NCI-H524 treated with DMSO at 0.1 percent for 48 hours (cell line): ENCODE measurements around the gene TRAPPC2L.

Source experiments
- DNase-seq: peaks from one replicate; lab custom pipeline; 2025; lab: John Stamatoyannopoulos, UW

TRAPPC2L gene

DNA sequence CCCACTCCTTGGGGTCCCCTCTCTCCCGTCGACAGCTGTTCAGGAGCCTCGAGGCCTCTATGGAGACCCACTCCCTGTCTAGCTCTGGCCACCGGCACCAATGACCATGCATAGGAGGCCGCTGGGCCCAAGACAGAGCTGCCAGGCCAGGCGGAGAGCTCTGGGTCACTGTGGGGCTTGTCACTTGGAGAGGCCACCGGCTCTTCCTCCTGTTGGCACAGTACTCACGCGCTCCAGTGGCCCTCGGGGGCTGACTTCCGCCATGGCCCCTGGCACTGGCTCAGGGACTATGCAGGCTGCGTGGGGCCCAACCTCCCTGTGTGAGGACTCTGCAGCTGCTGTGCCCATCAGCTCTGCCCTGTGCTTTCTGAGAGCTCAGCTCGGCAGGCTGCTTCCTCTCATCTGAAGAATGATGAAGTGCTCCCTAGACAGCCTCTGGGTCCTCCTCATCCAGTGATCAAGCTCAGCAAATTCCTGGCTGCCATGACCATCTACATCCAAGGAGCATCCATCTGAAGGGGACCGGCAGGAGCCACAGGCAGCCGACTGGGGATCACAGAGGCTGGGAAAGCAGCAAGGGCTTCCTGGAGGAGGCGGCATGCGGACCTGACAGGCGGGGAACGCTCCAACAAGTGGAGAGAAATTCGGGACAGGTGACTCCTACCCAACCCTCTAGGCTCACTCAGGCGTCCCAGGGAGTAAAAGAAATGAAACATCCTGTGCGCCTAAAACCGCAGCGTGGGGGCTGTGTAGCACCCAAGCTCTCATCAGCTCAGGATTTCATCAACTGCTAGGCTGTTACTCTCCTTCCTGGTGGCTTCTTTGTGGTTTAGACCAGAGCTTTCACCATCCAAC, 17.0 kb upstream of the TRAPPC2L start:
- no peak for DNase-seq

DNA sequence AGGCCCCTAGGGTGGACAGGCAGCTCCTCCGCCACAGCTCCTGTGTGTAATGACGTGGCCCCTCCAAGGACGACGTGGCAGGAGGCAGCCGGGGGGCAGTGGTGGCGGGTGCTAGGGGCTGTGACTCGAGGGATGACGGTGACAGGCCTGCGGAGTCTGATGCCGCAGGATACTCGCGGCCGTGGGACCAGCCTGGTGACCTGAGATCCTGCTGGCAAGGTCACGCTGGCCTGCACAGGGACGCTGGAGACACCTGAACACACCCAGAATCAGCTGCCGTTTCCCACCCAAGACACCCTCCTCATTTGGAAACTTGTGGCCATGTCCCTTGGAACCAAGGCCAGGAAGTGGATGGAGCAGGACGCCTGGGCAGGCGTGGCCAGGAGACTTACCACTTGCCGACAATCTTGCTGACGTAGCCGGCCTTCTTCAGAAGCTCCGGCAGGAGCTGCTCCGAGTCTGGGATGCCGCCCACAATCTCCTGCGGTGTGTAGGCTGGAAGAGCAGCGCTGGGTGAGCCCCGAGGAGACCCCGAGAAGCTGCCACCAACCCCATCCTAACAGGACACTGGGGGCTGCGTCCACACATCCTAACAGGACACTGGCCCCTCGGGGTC, 16.2 kb upstream of the TRAPPC2L start:
- no peak for DNase-seq

DNA sequence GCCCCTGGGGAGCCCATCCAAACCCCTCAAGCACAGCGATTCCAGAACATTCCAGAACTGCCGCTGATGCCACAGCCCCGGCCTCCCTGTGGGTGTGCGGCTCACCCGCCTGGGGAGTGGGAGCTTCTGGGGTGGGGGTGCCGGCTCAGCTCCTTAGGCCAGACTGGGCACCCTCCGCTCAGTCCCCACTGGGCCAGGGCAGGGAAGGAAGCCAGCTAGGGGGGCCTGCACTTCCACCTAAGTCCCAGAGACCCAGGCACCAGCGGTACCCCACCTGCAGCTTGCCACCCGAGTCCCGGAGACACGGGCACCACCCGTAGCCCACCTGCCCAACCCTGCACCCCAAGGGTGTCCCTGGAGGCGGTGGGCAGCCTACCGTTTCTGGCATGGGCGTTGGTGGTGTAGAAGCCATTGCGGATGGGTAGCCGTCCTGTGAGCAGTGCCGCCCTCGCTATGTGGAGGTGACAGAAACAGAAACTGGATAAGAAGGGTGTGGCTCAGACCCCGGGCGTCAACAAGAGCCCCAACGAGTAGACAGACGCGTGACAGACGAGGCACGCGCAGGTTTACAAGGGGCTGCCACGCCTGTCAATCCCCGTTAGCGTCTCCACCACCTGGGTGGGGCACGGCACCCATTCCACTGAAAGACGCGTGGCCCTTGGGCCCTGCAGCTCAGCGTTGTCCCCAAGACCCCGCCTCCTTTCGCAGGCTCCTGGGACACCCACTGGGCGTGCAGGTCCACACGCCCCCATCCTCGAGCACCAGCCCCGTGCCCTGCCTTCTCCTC, 15.2 kb upstream of the TRAPPC2L start:
- no peak for DNase-seq

DNA sequence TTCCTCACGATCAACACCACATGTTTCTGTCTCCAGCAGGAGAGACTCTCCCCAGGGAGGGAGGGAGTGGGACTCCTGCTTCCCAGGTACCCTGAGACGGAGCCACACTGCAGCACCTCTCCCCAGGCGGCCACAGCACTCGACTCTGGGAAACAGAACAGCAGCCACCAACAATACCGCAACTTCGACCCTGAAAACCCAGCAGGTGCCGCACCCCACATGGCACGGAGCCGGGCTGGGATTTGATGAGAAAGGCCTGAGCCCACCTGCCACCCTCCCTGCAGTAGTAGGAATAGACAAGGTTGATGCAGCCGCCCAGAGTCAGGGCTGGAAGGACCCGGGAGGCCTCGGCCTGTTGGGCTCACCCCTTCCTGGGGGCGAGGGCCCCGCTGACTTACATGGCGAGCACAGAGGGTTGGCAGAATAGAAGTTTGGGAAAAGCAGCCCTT, 14.6 kb upstream of the TRAPPC2L start:
- no peak for DNase-seq

DNA sequence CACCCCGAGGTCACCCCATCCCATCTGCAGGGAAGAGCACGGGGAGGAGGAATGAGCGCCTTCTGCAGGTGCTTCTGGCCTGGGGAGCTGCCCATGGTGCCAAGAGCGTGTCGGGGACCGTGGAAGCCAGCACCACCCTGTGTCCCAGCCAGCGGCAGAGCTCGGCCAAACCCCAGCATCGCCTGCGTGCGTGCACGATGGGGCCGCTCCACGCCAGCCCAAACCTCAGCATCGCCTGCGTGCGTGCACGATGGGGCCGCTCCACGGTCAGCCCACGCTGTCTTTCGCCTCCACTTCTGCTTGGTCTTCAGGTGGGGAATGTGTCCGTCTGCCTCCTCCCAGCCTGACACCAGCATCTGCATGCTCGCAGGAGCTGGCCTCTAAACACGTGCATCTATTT, 14.1 kb upstream of the TRAPPC2L start:
- no peak for DNase-seq

DNA sequence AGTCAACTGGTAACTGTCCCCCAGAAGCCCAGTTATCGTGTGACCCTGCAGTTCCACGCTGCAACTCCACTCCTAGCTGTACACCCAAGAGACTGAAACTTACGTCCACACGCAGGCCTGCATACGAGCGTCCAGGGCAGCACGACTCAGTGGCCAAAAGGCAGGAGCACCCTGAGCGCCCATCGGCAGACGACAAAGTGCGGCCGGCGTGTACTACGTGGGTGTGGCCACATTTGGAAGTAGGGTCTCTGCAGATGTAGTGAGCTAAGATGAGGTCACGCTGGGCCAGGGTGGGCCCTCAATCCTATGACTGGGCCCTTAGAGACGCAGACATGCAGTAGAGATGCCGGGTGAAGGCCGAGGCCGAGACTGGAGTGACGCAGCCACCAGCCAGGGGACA, 13.7 kb upstream of the TRAPPC2L start:
- no peak for DNase-seq

DNA sequence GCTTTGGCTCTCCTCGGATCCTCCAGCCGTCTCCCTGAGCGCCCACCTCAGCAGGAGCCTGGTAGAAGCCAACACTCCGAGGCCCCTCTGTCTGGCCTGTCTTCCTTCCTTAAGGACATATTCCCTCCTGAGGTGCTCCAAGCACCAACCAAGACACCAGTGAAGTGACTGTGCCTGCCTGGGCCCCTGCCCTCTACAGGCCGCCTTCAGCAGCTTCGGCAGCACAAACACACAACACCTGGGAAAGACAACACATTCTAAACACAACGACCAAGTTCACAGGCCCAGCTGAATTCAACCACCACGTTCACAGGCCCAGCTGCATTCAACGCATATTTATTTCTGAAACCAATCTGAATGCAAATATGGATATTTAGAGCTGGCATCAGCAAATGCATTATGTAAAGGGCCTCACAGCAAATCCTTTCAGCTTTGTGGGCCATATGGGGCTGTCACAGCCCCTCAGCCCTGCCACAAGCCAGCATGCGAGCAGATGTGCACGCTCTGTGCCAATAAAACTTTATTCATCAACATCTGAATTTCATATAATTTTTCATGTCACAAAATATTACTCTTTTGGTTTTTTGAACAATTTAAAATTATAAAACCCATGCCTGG, 12.4 kb upstream of the TRAPPC2L start:
- no peak for DNase-seq

DNA sequence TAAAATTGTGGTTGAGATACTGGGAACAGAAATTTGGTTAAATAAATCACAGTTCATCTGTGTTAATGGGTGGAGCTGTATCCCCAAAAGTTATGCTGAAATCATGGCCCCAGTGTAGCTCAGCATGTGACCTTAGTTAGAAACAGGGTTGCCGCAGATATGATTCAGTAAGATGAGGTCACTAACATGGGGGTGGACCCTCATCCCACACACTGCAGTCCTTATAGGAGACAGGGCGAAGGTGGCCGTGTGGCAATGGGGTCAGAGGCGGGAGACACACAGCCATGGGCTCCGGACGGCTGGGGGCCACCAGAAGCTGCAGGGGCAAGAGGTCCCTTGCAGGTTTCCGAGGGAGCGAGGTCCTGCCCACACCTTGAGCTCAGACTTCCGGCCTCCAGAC, 10.8 kb upstream of the TRAPPC2L start:
- DNase-seq, result no peak

DNA sequence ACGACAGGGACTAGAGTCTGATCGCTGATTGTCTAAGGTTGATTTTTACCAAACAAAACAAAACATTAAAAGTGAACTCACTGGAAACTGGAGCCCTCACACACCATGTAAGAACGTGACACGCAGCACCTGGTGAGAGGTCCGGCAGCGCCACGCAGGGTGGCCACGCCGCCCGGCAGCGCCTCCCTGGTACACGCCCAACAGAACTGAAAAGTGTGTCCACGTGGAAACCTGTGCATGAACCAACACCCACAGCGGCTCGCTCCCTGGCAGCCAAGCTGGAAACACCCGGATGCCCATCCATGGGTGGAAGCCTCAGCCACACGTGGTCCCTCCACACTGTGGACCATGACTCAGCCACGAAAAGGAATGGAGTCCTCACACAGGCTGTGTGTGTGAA, 9.3 kb upstream of the TRAPPC2L start:
- DNase-seq, result no peak

DNA sequence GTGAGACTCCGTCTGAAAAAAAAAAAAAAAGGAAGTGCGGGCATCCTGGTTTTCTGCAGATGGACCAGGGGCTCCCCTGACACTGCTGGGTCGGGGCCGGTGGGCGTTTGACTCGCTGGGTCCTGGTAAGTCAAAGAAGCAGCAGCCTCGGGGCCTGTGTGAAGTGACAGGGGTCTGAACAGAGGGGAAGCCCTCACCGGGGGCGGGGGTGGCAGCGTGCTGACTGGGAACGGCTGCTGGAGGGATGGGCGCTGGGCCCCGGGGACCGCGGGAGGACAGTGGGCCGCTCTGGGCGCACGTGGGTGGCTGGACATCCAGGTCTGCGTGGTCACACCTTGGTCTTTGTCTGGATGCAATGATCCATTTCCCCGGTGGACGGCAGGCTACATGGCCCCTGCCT, 8.4 kb upstream of the TRAPPC2L start:
- DNase-seq, result no peak

DNA sequence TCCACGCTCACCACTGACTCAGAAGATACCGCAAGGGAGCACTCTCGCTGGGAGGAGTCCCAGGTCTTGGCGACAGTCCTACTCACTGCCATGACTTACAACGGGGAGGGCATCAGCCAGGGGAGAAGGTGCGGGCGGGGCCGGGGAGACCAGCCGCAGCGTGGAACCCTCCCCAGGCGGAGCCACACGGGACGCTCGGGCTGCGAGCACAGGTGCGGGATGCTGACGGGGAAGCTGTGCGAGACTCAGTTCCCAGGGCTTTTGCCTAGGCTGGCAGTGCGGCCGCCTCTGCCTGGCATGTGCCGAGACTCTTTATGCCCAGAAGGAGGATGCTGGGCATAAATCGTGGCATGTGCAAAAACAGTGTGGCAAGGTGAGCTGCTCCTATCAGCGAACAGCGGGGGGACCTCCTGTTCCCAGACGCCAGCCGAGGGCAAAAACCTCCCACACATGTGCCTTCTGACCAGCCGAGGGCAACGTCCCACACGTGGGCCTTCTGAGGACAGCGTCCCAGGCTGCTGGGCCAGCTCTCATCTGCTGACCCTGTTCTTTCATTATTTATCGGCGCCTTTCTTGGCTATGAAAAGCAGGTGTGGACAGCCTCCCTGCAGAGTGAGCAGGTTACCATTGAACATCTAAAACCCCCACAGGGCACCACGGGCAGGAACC, 6.3 kb upstream of the TRAPPC2L start:
- no peak for DNase-seq

DNA sequence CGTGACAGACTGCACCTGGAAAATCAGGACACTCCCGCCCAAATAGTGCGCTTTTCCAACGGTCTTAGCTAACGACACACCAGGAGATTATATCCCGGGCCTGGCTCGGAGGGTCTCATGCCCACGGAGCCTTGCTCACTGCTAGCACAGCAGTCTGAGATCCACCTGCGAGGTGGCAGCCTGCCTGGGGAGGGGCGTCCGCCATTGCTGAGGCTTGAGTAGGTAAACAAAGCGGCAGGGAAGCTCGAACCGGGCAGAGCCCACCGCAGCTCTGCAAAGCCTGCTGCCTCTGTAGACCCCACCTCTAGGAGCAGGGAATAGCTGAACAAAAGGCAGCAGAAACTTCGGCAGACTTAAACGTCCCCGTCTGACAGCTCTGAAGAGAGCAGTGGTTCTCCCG, 5.3 kb upstream of the TRAPPC2L start:
- no peak for DNase-seq

DNA sequence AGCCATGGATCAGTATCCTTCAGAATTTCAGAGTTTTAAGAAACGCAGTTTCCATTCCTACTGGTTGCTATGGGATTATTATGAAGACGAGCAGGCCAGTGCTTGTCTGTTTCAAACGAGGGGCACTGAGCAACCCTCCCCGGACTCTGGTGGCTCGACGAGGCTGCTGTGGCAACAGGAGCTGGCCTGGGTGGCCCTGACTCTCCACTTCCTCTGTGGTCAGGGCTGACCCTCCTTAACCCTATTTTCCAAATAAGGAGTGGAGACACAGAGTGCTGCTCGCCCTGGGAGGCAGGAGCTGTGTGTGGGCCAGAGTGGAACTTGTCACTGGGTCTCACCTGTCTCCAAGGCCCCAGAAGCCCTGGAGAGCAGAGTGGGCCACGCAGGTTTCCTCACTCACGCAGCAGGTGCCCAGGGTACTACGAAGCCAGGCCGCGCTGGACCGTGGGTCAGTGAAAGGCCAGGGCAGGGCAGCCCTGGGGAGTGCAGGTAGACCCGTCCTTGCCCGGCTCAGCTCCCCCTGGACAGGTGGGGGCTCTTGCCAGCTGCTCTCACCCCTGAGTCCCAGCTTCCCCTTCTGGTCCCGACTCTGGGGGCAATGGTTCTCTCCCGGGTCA, 3.5 kb upstream of the TRAPPC2L start:
- no peak for DNase-seq

DNA sequence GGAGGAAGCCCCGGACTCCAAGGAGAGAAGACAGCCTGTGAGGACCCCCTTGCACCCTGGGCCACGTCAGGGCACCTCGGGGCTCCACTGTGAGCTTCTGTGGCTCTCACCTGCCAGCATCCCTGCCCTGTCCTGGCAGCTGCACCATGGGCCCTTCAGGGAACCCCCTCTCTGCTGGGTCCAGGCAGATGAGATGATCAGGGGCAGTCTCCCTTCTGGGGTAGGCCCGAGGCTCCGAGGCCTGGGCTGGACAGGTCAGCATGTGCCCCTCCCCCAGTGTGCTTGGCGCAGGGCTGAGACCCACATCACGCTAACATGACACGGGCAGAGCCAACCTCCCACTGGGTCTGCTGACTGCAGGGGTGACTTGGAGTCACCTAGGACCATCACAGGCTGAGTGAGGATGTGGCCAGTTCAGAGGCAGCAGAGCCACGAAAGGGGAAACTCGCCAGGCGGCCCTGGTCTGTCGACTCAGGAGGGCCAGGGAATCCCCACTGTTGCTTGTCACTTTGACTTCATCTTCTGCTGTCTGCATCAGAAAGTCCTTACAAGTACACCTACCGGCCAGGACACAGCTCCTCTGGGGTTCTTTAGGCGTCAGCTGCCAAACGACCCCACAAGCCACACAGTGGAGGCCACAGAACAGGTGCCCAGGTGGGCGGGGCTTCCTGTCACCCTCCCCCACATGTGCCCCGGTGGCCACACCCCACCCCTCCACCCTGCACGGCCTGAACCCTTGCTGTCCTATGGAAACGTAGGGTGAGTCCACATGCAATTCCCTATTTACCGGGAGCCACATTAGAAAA, 2.4 kb upstream of the TRAPPC2L start:
- no peak for DNase-seq

DNA sequence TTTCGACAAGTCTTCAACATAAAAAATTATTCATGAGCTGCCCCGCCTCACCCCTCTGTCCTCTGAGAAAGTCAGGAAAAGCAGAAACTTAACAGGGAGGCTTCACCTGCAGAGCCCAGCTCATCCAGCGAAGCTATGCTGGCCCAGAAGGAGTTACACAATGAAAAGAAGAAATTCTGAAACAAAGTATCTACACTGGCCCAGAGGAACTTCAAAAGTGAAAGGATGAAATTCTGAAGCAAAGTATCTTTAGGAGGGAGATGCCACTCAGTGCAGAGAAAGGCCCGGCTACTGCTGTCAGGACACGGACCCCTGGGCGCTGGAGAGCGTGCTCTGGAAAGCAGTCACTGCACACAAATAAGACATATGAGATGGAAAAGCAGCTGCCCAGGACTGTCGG, 1.8 kb upstream of the TRAPPC2L start:
- DNase-seq, result no peak

DNA sequence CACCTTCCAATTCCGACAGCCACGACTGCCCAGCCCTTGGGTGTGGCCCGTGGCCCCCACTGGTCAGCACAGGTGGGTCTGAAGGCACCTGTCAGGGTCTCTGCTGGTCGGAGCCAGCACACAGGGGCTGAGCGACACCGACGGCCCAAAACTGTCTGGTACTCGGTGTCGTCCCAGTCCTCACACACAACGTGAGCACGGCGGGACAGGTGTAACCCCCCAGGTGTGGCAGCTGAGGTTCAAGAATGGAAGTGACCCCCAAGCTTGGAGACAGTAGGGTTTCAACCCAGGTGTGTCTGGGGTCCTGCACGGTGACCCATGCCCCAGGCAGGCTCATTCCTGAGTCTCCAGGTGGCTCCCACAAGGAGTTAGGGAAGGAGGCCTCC, 1.2 kb upstream of the TRAPPC2L start:
- DNase-seq, result no peak

DNA sequence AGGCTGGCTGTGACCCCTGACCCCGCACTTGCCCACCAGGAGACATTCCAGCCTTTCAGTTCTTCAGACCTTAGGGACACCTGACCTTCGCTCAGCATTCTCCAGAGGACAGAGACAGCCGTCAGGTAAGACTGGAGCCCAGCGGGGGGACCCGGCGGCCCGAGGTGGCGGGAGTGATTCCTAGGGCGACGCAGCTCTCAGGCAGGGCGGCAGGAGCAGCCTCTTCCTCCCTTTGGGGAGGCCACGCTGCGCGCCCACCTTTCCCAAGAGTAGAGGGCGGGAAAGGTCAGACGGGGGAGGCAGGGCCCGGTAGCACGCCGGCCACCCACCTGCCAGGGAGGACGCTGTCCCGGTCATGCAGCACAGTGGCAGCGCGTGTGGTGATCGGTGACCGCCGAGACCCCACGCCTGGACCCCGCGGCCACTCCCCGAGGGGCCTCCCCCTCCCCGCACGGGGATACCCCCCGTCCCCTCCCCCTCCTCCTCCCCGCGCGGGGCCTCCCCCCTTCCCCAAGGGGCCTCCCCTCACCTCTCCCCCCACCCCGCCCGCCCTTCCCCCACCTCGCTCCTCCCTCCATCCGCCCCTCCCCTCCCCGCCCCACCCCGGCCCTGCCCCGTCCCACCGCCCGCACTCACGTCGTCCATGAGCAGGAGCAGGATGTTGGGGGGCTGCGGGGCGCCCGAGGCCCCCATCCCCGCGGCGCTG, 652 bp upstream of the TRAPPC2L start:
- no peak for DNase-seq

DNA sequence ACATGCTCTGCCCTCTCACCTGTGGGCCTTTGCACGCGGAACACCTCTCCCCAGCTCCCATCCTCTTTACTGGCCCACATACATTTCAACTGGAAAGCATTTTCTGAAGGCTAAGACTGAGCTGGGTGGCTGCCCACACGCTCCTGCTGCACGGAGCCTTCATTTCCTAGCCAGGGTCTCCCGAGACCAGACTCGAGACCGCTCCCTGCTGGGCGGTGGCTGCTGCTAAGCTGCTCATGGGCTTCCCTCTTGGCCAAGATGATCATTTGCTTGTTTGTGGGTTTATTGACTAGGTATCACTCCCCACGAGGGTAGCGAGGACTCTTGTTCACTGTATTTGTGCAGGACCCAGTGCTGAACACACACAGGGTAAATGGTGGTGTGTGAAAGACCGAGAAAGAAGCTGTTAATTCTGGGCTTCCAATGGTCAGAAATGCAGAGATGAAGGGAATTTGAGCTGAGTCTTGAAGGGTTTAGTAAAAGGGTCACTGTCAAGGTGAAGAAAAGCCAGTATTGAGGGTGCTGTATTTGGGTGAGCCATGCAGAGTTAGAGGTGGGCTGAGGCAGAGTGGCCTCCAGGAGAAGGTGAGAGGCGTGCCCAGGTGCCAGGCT, 907 bp downstream of the TRAPPC2L start:
- DNase-seq, result no peak

DNA sequence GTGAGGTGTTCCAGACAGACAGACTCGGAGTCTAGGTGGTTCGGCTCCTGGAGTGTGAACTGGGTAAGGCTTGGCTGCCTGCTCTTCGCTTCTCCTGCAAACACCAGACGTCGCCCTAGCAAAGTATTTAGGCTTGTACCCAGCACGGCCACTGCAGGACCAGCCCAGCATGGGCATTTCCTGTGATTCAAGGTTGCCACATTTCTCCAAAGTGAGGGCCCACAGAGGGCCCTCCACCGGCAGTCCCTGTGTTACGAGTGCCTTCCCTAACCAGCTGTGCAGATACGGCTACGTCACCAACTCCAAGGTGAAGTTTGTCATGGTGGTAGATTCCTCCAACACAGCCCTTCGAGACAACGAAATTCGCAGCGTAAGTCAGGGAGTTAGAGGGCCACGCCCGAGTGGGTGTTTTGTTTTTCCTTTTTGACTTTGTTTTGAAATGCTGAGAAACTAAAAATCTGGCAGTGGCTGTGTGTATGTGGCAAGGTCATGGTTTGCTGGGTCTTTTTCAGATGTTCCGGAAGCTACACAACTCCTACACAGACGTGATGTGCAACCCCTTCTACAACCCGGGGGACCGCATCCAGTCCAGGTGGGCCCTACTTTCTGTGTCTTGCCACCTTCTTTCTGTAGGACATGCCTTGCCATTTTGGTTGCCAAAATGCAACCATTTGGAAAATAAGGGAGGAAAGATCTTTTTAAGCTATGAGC, 2.6 kb downstream of the TRAPPC2L start:
- no peak for DNase-seq
